Naive thymus-derived CD4-positive, alpha-beta T cell (primary cell): Measurements from ENCODE around the gene MSTN. TPM values are rescaled to one million over a fixed set of nuclear protein-coding genes. Genes with fewer than 3 reads are reported as not detected.

Experiments
- ATAC-seq: fragments of 150-1000 bp; cut with Tn5 transposase; 2 replicates; pipeline ENCODE4 v1.10.0; 2021; ENCODE audit warnings: mild to moderate bottlenecking, moderate library complexity
- CTCF ChIA-PET: fragments of 350-600 bp; sonication (Branson Sonifier 250); formaldehyde crosslinking; loops from one replicate; lab custom pipeline; 2021; ENCODE audit warnings: antibody characterized with exemption; lab: Charles Lee
- POLR2A ChIA-PET: fragments of 350-600 bp; sonication (Branson Sonifier 250); formaldehyde crosslinking; loops from one replicate; lab custom pipeline; 2021; ENCODE audit warnings: antibody characterized with exemption, inconsistent platforms; lab: Charles Lee
- DNase-seq, 9 donors: peaks; one replicate each; pipeline versions ENCODE4 v3.0.0 to v3.0.0-alpha.2; 2020 to 2022; ENCODE audit warnings: mixed read lengths in 1 of 9
- H3K27ac ChIP-seq: one replicate; pipeline ENCODE4 v1.7.0; 2013; ENCODE audit warnings: mild to moderate bottlenecking, low read depth, low read length, moderate library complexity
- H3K27me3 ChIP-seq, 2 donors: one replicate each; pipeline ENCODE4 v1.7.0; 2013; ENCODE audit warnings: low read length in 2 of 2, mild to moderate bottlenecking in 2 of 2, moderate library complexity in 2 of 2; ENCODE audit not compliant: control insufficient read depth in 2 of 2, insufficient read depth in 2 of 2
- H3K36me3 ChIP-seq, 3 experiments: 1 replicate in 2 of 3; 2 replicates in 1 of 3; pipeline ENCODE4 v1.7.0; 2013; ENCODE audit warnings: low read length in 3 of 3, mild to moderate bottlenecking in 3 of 3, moderate library complexity in 1 of 3; ENCODE audit not compliant: insufficient read depth in 3 of 3, control insufficient read depth in 2 of 3
- H3K4me1 ChIP-seq, 2 donors: one replicate each; pipeline ENCODE4 v1.7.0; 2013; ENCODE audit warnings: low read length in 2 of 2, mild to moderate bottlenecking in 2 of 2, moderate library complexity in 1 of 2; ENCODE audit not compliant: control insufficient read depth in 2 of 2, insufficient read depth in 2 of 2
- H3K4me3 ChIP-seq: 2 replicates; pipeline ENCODE4 v1.7.0; 2013; ENCODE audit warnings: mild to moderate bottlenecking, low read length
- H3K9me3 ChIP-seq, 3 experiments: 1 replicate in 2 of 3; 2 replicates in 1 of 3; pipeline ENCODE4 v1.7.0; 2013; ENCODE audit warnings: low read length in 3 of 3; ENCODE audit not compliant: control insufficient read depth in 2 of 3
- H3K27ac Mint-ChIP-seq, 9 donors: one replicate each; pipeline ENCODE4 v1.8.0; 2020 to 2022; ENCODE audit warnings: mixed read lengths in 9 of 9, mild to moderate bottlenecking in 8 of 9, moderate library complexity in 5 of 9, inconsistent platforms in 2 of 9
- H3K27me3 Mint-ChIP-seq, 5 donors: one replicate each; pipeline ENCODE4 v1.8.0; 2021 to 2022; ENCODE audit warnings: mixed read lengths in 5 of 5, mild to moderate bottlenecking in 1 of 5
- H3K36me3 Mint-ChIP-seq, 5 donors: one replicate each; pipeline ENCODE4 v1.8.0; 2020 to 2022; ENCODE audit warnings: mixed read lengths in 5 of 5, mild to moderate bottlenecking in 3 of 5, inconsistent platforms in 1 of 5
- H3K4me1 Mint-ChIP-seq, 7 donors: one replicate each; pipeline ENCODE4 v1.8.0; 2020 to 2022; ENCODE audit warnings: mixed read lengths in 7 of 7, mild to moderate bottlenecking in 3 of 7, inconsistent platforms in 1 of 7
- H3K4me3 Mint-ChIP-seq, 10 donors: one replicate each; pipeline ENCODE4 v1.8.0; 2020 to 2022; ENCODE audit warnings: mild to moderate bottlenecking in 10 of 10, mixed read lengths in 10 of 10, moderate library complexity in 6 of 10, inconsistent platforms in 2 of 10
- H3K9me3 Mint-ChIP-seq, 11 donors: one replicate each; pipeline ENCODE4 v1.8.0; 2020 to 2022; ENCODE audit warnings: mixed read lengths in 11 of 11, mild to moderate bottlenecking in 4 of 11, inconsistent platforms in 1 of 11, moderate library complexity in 1 of 11
- intact Hi-C, 2 donors: fragments of 100-400 bp; cut with micrococcal nuclease; formaldehyde crosslinking; loops; one replicate each; pipeline ENCODE4 v1.15.1; 2023
- polyA plus RNA-seq, 2 donors: library from polyadenylated mRNA; unstranded; fragments of 300-500 nt; fragmentation: Illumina TruSeq; gene quantifications; one replicate each; pipeline ENCODE4 v1.2.3, GENCODE V29; 2021
- total RNA-seq, 6 experiments: library from RNA in 5 of 6; stranded (reverse) in 5 of 6; gene quantifications; 1 replicate in 5 of 6; 2 replicates in 1 of 6; pipeline ENCODE4 v1.2.3 and lab custom pipeline; 2021 to 2026

The MSTN gene
- total and polyA plus RNA-seq, 7 experiments from 2014 or later, result 0.10 to 0.29 (median 0.19) TPM; not detected in 4

DNA sequence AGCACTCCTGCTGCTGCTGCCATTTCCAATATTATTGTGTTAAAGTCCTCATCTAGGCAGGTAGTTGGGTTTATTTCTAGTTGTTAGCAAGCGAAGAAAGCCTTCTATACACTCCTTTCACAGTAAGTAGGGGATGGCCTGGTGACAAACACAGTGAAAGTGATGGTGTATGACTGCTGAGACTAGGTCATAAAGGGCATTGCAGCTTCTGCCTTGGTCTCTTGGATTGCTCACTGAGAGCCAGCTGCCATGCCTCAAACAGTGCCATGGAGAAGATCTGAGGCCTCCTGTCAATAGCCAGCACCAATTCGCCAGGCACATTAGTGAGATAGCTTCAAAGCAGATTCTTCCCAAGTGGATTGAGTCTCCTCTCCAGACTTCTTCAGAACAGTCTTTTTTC, 27.6 kb upstream of the MSTN start:
- Histone ChIP-seq H3K4me1 (no peaks in the 10 kb centered on the region), H3K9me3 (no peaks in the 10 kb centered on the region), H3K36me3 (no peaks in the 10 kb centered on the region), H3K27ac (no peak overlapping the region), H3K4me3 (no peak overlapping the region), H3K27me3 (no peaks in the 10 kb centered on the region)
- CTCF ChIA-PET, result no interaction called here
- intact Hi-C loops, result no loop called here
- Mint-ChIP-seq H3K27ac (peak overlapping the region in 1 of 9 donors; percentile 33), H3K9me3 (no peaks in the 10 kb centered on the region), H3K36me3 (no peaks in the 10 kb centered on the region), H3K4me1 (no peaks in the 10 kb centered on the region), H3K27me3 (peaks cover 0 to 4% (median 0%) of the 10 kb centered on the region in 5 donors), H3K4me3 (no peak overlapping the region)
- POLR2A ChIA-PET, result no interaction called here
- ATAC-seq (no peak), DNase-seq (no peak)

DNA sequence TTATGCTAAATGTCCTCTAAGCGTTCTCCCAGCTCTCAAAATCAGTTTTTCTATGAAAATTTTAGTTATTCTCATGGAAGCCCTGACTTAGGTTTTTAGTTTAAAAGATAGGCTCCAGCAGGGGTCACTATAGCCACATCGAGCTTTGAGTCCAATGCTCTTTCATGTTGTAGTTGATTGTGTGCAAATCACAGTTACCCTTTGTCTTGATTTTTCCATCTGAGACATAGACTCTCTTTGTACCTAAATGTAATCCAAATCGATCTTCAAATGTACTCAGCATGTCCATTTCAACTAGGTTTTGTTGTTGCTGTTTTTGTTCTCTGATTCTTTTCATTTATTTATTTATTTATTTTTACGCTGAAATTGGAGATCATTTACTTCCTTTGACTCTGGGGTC, 26.4 kb upstream of the MSTN start:
- Mint-ChIP-seq H3K4me1 (no peaks in the 10 kb centered on the region), H3K27me3 (peaks cover 0 to 4% (median 0%) of the 10 kb centered on the region in 5 donors), H3K27ac (no peak overlapping the region), H3K4me3 (no peak overlapping the region), H3K36me3 (no peaks in the 10 kb centered on the region), H3K9me3 (no peaks in the 10 kb centered on the region)
- Histone ChIP-seq H3K27ac (no peak overlapping the region), H3K36me3 (no peaks in the 10 kb centered on the region), H3K27me3 (no peaks in the 10 kb centered on the region), H3K4me1 (no peaks in the 10 kb centered on the region), H3K4me3 (no peak overlapping the region), H3K9me3 (no peaks in the 10 kb centered on the region)
- ChIA-PET POLR2A (no interaction called here), CTCF (interaction anchor here (0.7 to 1.6 kb wide), 5 partner anchors 14 to 353 kb away, joined by 3 to 4 read pairs (median 3); no protein-coding TSS in a partner anchor)
- peak; percentile 64 for ATAC-seq
- DNase-seq, result peak in 7 of 9 donors; percentile 23 to 65 (median 54)
- intact Hi-C loops, result loop anchor here (1.0 to 10.0 kb wide), 12 partner anchors 33 to 946 kb away; partner anchors contain the start of gene HIBCH (in 1 of the 2)

DNA sequence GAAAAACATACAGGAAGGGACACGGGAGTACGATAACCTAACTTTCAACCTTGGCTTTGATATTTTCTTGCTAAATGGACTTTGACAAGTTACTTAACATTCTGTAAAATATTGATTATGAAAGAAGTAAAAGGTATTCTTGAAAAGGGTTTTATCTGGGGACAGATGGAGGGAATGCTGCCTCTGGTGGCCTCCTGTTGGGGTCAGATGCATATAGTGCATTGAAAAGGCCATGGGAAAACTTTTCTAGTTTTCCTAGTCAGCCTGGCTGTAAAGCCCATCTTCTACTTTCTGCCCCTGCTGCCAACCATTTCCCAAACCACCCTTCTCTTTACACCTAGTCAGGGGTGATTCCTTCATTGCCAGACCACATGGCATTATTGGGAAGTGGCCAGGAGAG, 22.2 kb upstream of the MSTN start:
- H3K9me3 Mint-ChIP-seq, result no peaks in the 10 kb centered on the region
- ATAC-seq (no peak), DNase-seq (no peak)
- Histone ChIP-seq H3K27me3 (no peaks in the 10 kb centered on the region), H3K27ac (no peak overlapping the region), H3K4me1 (no peaks in the 10 kb centered on the region), H3K4me3 (no peak overlapping the region), H3K9me3 (no peaks in the 10 kb centered on the region), H3K36me3 (no peaks in the 10 kb centered on the region)
- no peaks in the 10 kb centered on the region for H3K4me1 Mint-ChIP-seq
- intact Hi-C loops, result loop anchor here (5.0 to 10.0 kb wide), 5 partner anchors 273 to 950 kb away; no protein-coding TSS in a partner anchor
- ChIA-PET CTCF (no interaction called here), POLR2A (no interaction called here)
- no peak overlapping the region for H3K27ac Mint-ChIP-seq
- no peak overlapping the region for H3K4me3 Mint-ChIP-seq
- H3K27me3 Mint-ChIP-seq, result peaks cover 0 to 12% (median 7%) of the 10 kb centered on the region in 5 donors
- no peaks in the 10 kb centered on the region for H3K36me3 Mint-ChIP-seq

DNA sequence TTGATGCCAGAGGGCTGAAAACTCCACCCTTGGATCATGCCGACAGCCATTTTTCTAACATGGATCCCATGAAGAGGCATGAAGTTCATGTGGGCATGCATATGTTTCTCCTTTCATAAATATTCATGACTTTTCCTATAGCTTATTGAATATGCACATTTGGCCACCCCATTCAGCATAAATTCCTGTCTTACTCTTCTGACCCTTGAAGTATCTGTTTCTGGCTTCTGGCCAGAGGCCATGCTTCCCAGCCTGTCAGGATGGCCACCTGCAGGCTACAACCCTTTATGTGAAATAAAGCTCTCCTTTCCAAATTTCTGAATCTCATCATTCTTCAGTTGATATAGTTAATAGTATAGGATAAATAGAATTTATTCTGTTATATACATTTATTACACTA, 19.6 kb upstream of the MSTN start:
- ChIA-PET POLR2A (no interaction called here), CTCF (interaction anchor here (0.7 kb wide), 1 partner anchor 688 kb away, joined by 3 read pairs; no protein-coding TSS in a partner anchor)
- no peaks in the 10 kb centered on the region for H3K36me3 ChIP-seq
- no peaks in the 10 kb centered on the region for H3K9me3 ChIP-seq
- H3K27me3 Mint-ChIP-seq, result peaks cover 0 to 25% (median 14%) of the 10 kb centered on the region in 5 donors
- H3K9me3 Mint-ChIP-seq, result no peaks in the 10 kb centered on the region
- H3K4me3 Mint-ChIP-seq, result no peak overlapping the region
- H3K27ac ChIP-seq, result no peak overlapping the region
- no peaks in the 10 kb centered on the region for H3K27me3 ChIP-seq
- H3K4me1 ChIP-seq, result no peaks in the 10 kb centered on the region
- H3K36me3 Mint-ChIP-seq, result peaks cover 0 to 4% (median 0%) of the 10 kb centered on the region in 5 donors
- no peak for ATAC-seq
- no peak for DNase-seq
- no peak overlapping the region for H3K27ac Mint-ChIP-seq
- no peak overlapping the region for H3K4me3 ChIP-seq
- no peaks in the 10 kb centered on the region for H3K4me1 Mint-ChIP-seq
- intact Hi-C loops, result loop anchor here (10.0 kb wide), 2 partner anchors 723 to 953 kb away; no protein-coding TSS in a partner anchor

DNA sequence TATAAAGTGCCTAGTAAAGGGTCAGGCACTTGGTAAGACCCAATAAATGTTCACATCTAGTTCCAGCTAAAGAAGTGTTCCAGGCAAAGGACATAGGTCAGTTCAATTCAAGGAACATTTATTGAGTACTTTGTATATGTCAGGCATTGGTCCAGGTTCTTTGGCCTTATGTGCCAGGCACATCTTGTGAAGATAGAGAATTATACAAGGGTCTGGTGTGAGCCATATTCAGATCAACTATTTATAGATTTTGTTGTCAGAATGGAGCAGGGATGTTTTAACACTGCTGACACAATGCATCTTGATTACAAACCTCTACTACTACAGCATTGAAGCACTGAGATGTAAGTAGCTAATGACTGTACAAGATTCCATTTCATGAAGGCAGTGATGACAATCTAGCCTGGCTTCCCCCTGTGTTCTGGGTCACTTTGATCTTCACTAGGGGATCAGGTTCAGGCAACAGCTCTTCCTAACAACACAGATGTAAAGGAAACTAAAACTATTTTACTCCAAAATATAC, 18.1 kb upstream of the MSTN start:
- no peak for ATAC-seq
- Histone ChIP-seq H3K4me1 (no peaks in the 10 kb centered on the region), H3K36me3 (no peaks in the 10 kb centered on the region), H3K27me3 (no peaks in the 10 kb centered on the region), H3K9me3 (no peaks in the 10 kb centered on the region), H3K27ac (no peak overlapping the region), H3K4me3 (no peak overlapping the region)
- Mint-ChIP-seq H3K9me3 (peaks cover 0 to 6% (median 0%) of the 10 kb centered on the region in 11 donors), H3K4me1 (no peaks in the 10 kb centered on the region), H3K27ac (no peak overlapping the region), H3K36me3 (peaks cover 0 to 4% (median 0%) of the 10 kb centered on the region in 5 donors), H3K4me3 (no peak overlapping the region), H3K27me3 (peaks cover 0 to 29% (median 15%) of the 10 kb centered on the region in 5 donors)
- ChIA-PET CTCF (no interaction called here), POLR2A (no interaction called here)
- DNase-seq, result no peak
- intact Hi-C loops, result loop anchor here (10.0 kb wide), 2 partner anchors 724 to 954 kb away; no protein-coding TSS in a partner anchor

DNA sequence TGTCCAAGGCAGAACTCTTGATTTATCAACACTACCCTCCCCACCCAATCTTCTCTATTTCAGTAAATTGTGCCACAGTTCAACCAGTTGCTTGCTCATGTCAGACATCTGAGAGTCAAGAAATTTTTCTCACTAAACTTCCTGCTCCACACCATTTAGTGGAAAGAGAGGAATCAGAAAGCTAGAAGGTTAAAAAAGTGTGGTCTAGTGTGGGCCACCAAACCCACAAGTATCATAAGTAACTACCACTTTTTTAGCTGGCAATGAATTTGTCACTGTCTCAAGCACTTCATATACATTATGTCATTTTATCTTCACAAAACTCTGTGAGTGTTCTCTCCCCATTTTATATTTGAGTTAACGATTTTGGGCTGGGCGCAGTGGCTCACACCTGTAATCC, 16.6 kb upstream of the MSTN start:
- no peak for ATAC-seq
- peaks cover 0 to 11% (median 0%) of the 10 kb centered on the region in 11 donors for H3K9me3 Mint-ChIP-seq
- intact Hi-C loops, result loop anchor here in 1 of 2 donors (10.0 kb wide), 1 partner anchor 634 kb away; the partner anchor contains the start of gene WDR75

More for the DNA sequence above, 16.6 kb upstream of the MSTN start:
- peaks cover 0 to 32% (median 15%) of the 10 kb centered on the region in 5 donors for H3K27me3 Mint-ChIP-seq
- H3K4me1 Mint-ChIP-seq, result no peaks in the 10 kb centered on the region
- Histone ChIP-seq H3K9me3 (no peaks in the 10 kb centered on the region), H3K36me3 (no peaks in the 10 kb centered on the region), H3K27ac (no peak overlapping the region), H3K4me1 (no peaks in the 10 kb centered on the region), H3K27me3 (no peaks in the 10 kb centered on the region), H3K4me3 (no peak overlapping the region)
- CTCF ChIA-PET, result no interaction called here
- no peak overlapping the region for H3K27ac Mint-ChIP-seq
- peaks cover 0 to 4% (median 0%) of the 10 kb centered on the region in 5 donors for H3K36me3 Mint-ChIP-seq
- no peak overlapping the region for H3K4me3 Mint-ChIP-seq
- POLR2A ChIA-PET, result no interaction called here
- DNase-seq, result no peak
